Neural cell (in vitro differentiated cells): ENCODE data around the gene CD47. TPM values are rescaled to one million over a fixed set of nuclear protein-coding genes. Genes with fewer than 3 reads are reported as not detected.

ENCODE experiments used
- H2AFZ ChIP-seq: fragments of 200-600, 300-800 bp; sonication (generic), shearing (Covaris generic); 2 replicates; pipeline ENCODE4 v1.6.0; 2014; ENCODE audit warnings: low read depth, mild to moderate bottlenecking, antibody characterized with exemption, low read length, moderate library complexity
- H3F3A ChIP-seq: fragments of 200-600 bp; shearing (Covaris generic); 2 replicates; pipeline ENCODE4 v1.6.1; 2016; ENCODE audit warnings: mild to moderate bottlenecking, moderate library complexity, mixed read lengths, antibody characterized with exemption, low read length; ENCODE audit not compliant: insufficient read depth, poor library complexity, severe bottlenecking
- H3K27ac ChIP-seq: fragments of 200-600, 300-800 bp; sonication (generic), shearing (Covaris generic); 2 replicates; pipeline ENCODE4 v1.5.1; 2014; ENCODE audit warnings: mild to moderate bottlenecking, low read length, moderate library complexity
- H3K27me3 ChIP-seq: fragments of 300-800, 200-600 bp; sonication (generic), shearing (Covaris generic); 2 replicates; pipeline ENCODE4 v1.6.0; 2014; ENCODE audit warnings: mild to moderate bottlenecking, low read depth, low read length, moderate library complexity; ENCODE audit not compliant: insufficient read depth
- H3K36me3 ChIP-seq: fragments of 300-800, 200-600 bp; sonication (generic), shearing (Covaris generic); 2 replicates; pipeline ENCODE4 v1.5.1; 2014; ENCODE audit warnings: mild to moderate bottlenecking, antibody characterized with exemption, low read length, moderate library complexity; ENCODE audit not compliant: insufficient read depth
- H3K4me2 ChIP-seq: fragments of 300-800, 200-600 bp; sonication (generic), shearing (Covaris generic); 2 replicates; pipeline ENCODE4 v1.6.0; 2014; ENCODE audit warnings: mild to moderate bottlenecking, low read length
- H3K4me3 ChIP-seq: fragments of 300-800, 200-600 bp; sonication (generic), shearing (Covaris generic); 2 replicates; pipeline ENCODE4 v1.5.1; 2014; ENCODE audit warnings: mild to moderate bottlenecking, low read length, moderate library complexity
- H3K79me2 ChIP-seq: fragments of 200-600 bp; shearing (Covaris generic); replicated peaks from 2 replicates; pipeline ENCODE4 v1.6.0; 2014; ENCODE audit warnings: mild to moderate bottlenecking, low read length, moderate library complexity; ENCODE audit not compliant: insufficient read depth
- H3K9ac ChIP-seq: fragments of 300-800, 200-600 bp; sonication (generic), shearing (Covaris generic); 2 replicates; pipeline ENCODE4 v1.6.1; 2016; ENCODE audit warnings: mild to moderate bottlenecking, low read length, mixed read lengths
- H3K9me2 ChIP-seq: fragments of 200-600 bp; shearing (Covaris generic); 2 replicates; pipeline ENCODE4 v1.6.1; 2016; ENCODE audit warnings: mild to moderate bottlenecking, low read length, mixed read lengths; ENCODE audit not compliant: insufficient read depth
- H3K9me3 ChIP-seq: fragments of 200-600, 300-800 bp; sonication (generic), shearing (Covaris generic); 2 replicates; pipeline ENCODE4 v1.6.1; 2016; ENCODE audit warnings: mild to moderate bottlenecking, mixed run types, low read length, moderate library complexity, mixed read lengths
- H4K20me1 ChIP-seq: fragments of 200-600 bp; shearing (Covaris generic); 2 replicates; pipeline ENCODE4 v1.6.1; 2016; ENCODE audit warnings: mild to moderate bottlenecking, mixed run types; ENCODE audit not compliant: insufficient read depth
- CTCF ChIP-seq: fragments of 450-650 bp; IDR thresholded peaks from 2 replicates; pipeline ENCODE4 v1.5.1; 2014; ENCODE audit warnings: antibody characterized with exemption, mild to moderate bottlenecking, moderate library complexity; ENCODE audit not compliant: poor library complexity, severe bottlenecking
- EP300 ChIP-seq: fragments of 450-650 bp; conservative IDR thresholded peaks from 2 replicates; pipeline ENCODE4 v1.6.1; 2014; ENCODE audit warnings: antibody characterized with exemption, mild to moderate bottlenecking, moderate library complexity; ENCODE audit not compliant: poor library complexity, severe bottlenecking
- EZH2 ChIP-seq: fragments of 200-600, 300-800 bp; shearing (Covaris generic), sonication (generic); IDR thresholded peaks from 2 replicates; pipeline ENCODE4 v1.6.1; 2014; ENCODE audit warnings: antibody characterized with exemption, low read length, borderline replicate concordance, mild to moderate bottlenecking; ENCODE audit not compliant: insufficient read depth, poor library complexity, severe bottlenecking
- MXI1 ChIP-seq: fragments of 450-650 bp; conservative IDR thresholded peaks from 2 replicates; pipeline ENCODE4 v1.6.1; 2014; ENCODE audit warnings: antibody characterized with exemption, mild to moderate bottlenecking; ENCODE audit not compliant: poor library complexity, severe bottlenecking
- POLR2AphosphoS5 ChIP-seq: IDR thresholded peaks from 2 replicates; pipeline ENCODE4 v1.6.1; 2012
- RAD21 ChIP-seq: fragments of 450-650 bp; conservative IDR thresholded peaks from 2 replicates; pipeline ENCODE4 v1.6.1; 2014; ENCODE audit warnings: antibody characterized with exemption, mild to moderate bottlenecking, moderate library complexity
- REST ChIP-seq: IDR thresholded peaks from 2 replicates; pipeline ENCODE4 v1.6.1; 2012; ENCODE audit warnings: borderline replicate concordance
- SMC3 ChIP-seq: fragments of 450-650 bp; conservative IDR thresholded peaks from 2 replicates; pipeline ENCODE4 v1.6.1; 2014; ENCODE audit warnings: antibody characterized with exemption, mild to moderate bottlenecking, moderate library complexity; ENCODE audit not compliant: poor library complexity
- TAF1 ChIP-seq: IDR thresholded peaks from 2 replicates; pipeline ENCODE4 v1.6.1; 2012; ENCODE audit warnings: low read depth
- polyA plus RNA-seq: library from polyadenylated mRNA; depleted of rRNA; stranded (reverse); fragments of >200 nt; gene quantifications from 2 replicates; pipeline ENCODE4 v1.2.3, GENCODE V29; 2014

The CD47 gene
- polyA plus RNA-seq, 1 donor from 2014 or later: 128 TPM

- H3K9ac ChIP-seq: no peak overlapping the region
- H3K27me3 ChIP-seq: no peaks in the 10 kb centered on the region
- no peak overlapping the region for H3K4me3 ChIP-seq
- no peak overlapping the region for H2AFZ ChIP-seq
- no peaks in the 10 kb centered on the region for H3F3A ChIP-seq
- H3K4me2 ChIP-seq: no peak overlapping the region
- no peaks in the 10 kb centered on the region for H3K36me3 ChIP-seq
- H3K9me2 ChIP-seq: no peaks in the 10 kb centered on the region
- H4K20me1 ChIP-seq: no peaks in the 10 kb centered on the region
- H3K27ac ChIP-seq: no peak overlapping the region
- H3K79me2 ChIP-seq: no peaks in the 10 kb centered on the region
- TF ChIP-seq REST: no peak
- no peak for TF ChIP-seq RAD21
- TF ChIP-seq TAF1: no peak
- no peak for TF ChIP-seq CTCF
- TF ChIP-seq POLR2AphosphoS5: no peak
- TF ChIP-seq EZH2: no peak
- TF ChIP-seq EP300: no peak
- no peak for TF ChIP-seq MXI1
- TF ChIP-seq SMC3: no peak
- H3K9me3 ChIP-seq: no peaks in the 10 kb centered on the region
Observed at GRCh38 chr3:108018552-108018951, 72.3 kb downstream of the CD47 start.

- Histone ChIP-seq H3K27ac (no peak overlapping the region), H2AFZ (no peak overlapping the region), H3K36me3 (no peaks in the 10 kb centered on the region), H3K4me2 (no peak overlapping the region), H3K27me3 (no peaks in the 10 kb centered on the region), H4K20me1 (no peaks in the 10 kb centered on the region), H3K9me3 (no peaks in the 10 kb centered on the region), H3F3A (no peaks in the 10 kb centered on the region), H3K9me2 (no peaks in the 10 kb centered on the region), H3K79me2 (no peaks in the 10 kb centered on the region), H3K9ac (no peak overlapping the region), H3K4me3 (no peak overlapping the region)
- TF ChIP-seq EZH2 (no peak), POLR2AphosphoS5 (no peak), MXI1 (no peak), CTCF (no peak), RAD21 (no peak), REST (no peak), SMC3 (no peak), TAF1 (no peak), EP300 (no peak)
Observed at GRCh38 chr3:108017587-108017986, 73.2 kb downstream of the CD47 start.
